HepG2 (cell line): ENCODE data around the gene TSC22D2. TPM values are rescaled to one million over a fixed set of nuclear protein-coding genes. Genes with fewer than 3 reads are reported as not detected.

Source experiments
- ATAC-seq: fragments of 200-7000 bp; cut with Tn5 transposase; 3 replicates; pipeline ENCODE4 v1.9.1; 2020; ENCODE audit warnings: mild to moderate bottlenecking, moderate library complexity
- BruUV-seq: library from RNA; stranded (reverse); fragments of 400-500 nt; replicated peaks from 2 replicates; lab custom pipeline; 2021; lab: Mats Ljungman, UMichigan
- CTCF ChIA-PET: fragments of 300-600 bp; formaldehyde crosslinking; extraction: SDS; loops from one replicate; lab custom pipeline; 2021; ENCODE audit warnings: low total read pairs, inconsistent platforms, low intra/inter-chr PET ratio; lab: Yijun Ruan, JAX
- POLR2A ChIA-PET: fragments of 350-600 bp; sonication (Branson Sonifier 250); formaldehyde crosslinking; loops from one replicate; lab custom pipeline; 2020; ENCODE audit warnings: antibody characterized with exemption, inconsistent platforms; lab: Yijun Ruan, JAX
- DNase-seq: peaks from one replicate; pipeline ENCODE4 v3.0.0-alpha.2; 2015; ENCODE audit warnings: low spot score
- FAIRE-seq: peaks from 3 replicates; lab custom pipeline; 2011; peaks lifted over from hg19 to GRCh38; lab: Jason Lieb, UNC
- H2AFZ ChIP-seq: one replicate; pipeline ENCODE4 v1.6.1; 2011; ENCODE audit warnings: low read length, inconsistent platforms
- H3K27ac ChIP-seq: fragments of 300-600 bp; 3 replicates; pipeline ENCODE4 v1.8.0; 2011; ENCODE audit warnings: mixed run types, mild to moderate bottlenecking, mixed read lengths, low read length, inconsistent platforms; ENCODE audit not compliant: insufficient read depth; ENCODE audit errors: extremely low read length
- H3K27me3 ChIP-seq, 2 experiments: fragments of 200-600 bp in 1 of 2; 2 replicates in 1 of 2; 3 replicates in 1 of 2; pipeline versions ENCODE4 v1.6.0 to v1.8.0; 2011; ENCODE audit warnings: low read length in 2 of 2, mild to moderate bottlenecking in 2 of 2, moderate library complexity in 2 of 2, inconsistent platforms in 1 of 2; ENCODE audit not compliant: insufficient read depth in 2 of 2, control insufficient read depth in 1 of 2
- H3K36me3 ChIP-seq, 2 experiments: fragments of 200-600 bp in 1 of 2; replicated peaks in 1 of 2; 2 replicates in 1 of 2; 3 replicates in 1 of 2; pipeline versions ENCODE4 v1.5.1 to v1.8.0; 2011; ENCODE audit warnings: low read length in 2 of 2, inconsistent platforms in 1 of 2; ENCODE audit not compliant: insufficient read depth in 2 of 2, control insufficient read depth in 1 of 2
- H3K4me1 ChIP-seq: 2 replicates; pipeline ENCODE4 v1.5.1; 2012; ENCODE audit warnings: low read length, inconsistent platforms; ENCODE audit not compliant: insufficient read depth
- H3K4me2 ChIP-seq: 2 replicates; pipeline ENCODE4 v1.6.0; 2011; ENCODE audit warnings: low read depth, low read length, inconsistent platforms
- H3K4me3 ChIP-seq, 3 experiments: fragments of 200-600 bp in 1 of 3; sonication (generic), shearing (Covaris generic) in 1 of 3; replicated peaks in 1 of 3; 2 replicates each; pipeline ENCODE4 v1.5.1; 2011 to 2016; ENCODE audit warnings: low read length in 3 of 3, inconsistent platforms in 2 of 3, low read depth in 2 of 3, mild to moderate bottlenecking in 2 of 3, control low read depth in 1 of 3, mixed read lengths in 1 of 3; ENCODE audit not compliant: insufficient read depth in 1 of 3
- H3K79me2 ChIP-seq: one replicate; pipeline ENCODE4 v1.6.1; 2011; ENCODE audit warnings: low read length, inconsistent platforms; ENCODE audit not compliant: insufficient read depth
- H3K9ac ChIP-seq: 2 replicates; pipeline ENCODE4 v1.6.0; 2011; ENCODE audit warnings: mild to moderate bottlenecking, low read depth, low read length, inconsistent platforms; ENCODE audit not compliant: insufficient read depth
- H3K9me3 ChIP-seq: 2 replicates; pipeline ENCODE4 v1.5.1; 2012; ENCODE audit warnings: mild to moderate bottlenecking, low read length
- H4K20me1 ChIP-seq: 2 replicates; pipeline ENCODE4 v1.6.0; 2011; ENCODE audit warnings: inconsistent platforms, mild to moderate bottlenecking, low read length, moderate library complexity; ENCODE audit not compliant: insufficient read depth
- ETV6 ChIP-seq: sonication (generic); formaldehyde crosslinking; conservative IDR thresholded peaks from 2 replicates; pipeline ENCODE4 v1.4.0; 2020; ENCODE audit warnings: missing genetic modification reagents
- FOSL2 ChIP-seq: sonication (generic); formaldehyde crosslinking; IDR thresholded peaks from 2 replicates; pipeline ENCODE4 v1.4.0; 2020; ENCODE audit warnings: missing genetic modification reagents
- FOXP1 ChIP-seq, 2 experiments: fragments of 450-650 bp in 1 of 2; IDR thresholded peaks; 2 replicates each; pipeline ENCODE4 v1.6.1; 2017 to 2018; ENCODE audit warnings: antibody characterized with exemption in 1 of 2
- GTF3A ChIP-seq: sonication (generic); formaldehyde crosslinking; conservative IDR thresholded peaks from 2 replicates; pipeline ENCODE4 v1.4.0; 2020; ENCODE audit warnings: mild to moderate bottlenecking, missing genetic modification reagents
- IKZF1 ChIP-seq: fragments of 450-650 bp; IDR thresholded peaks from 2 replicates; pipeline ENCODE4 v1.7.1; 2016
- KLF6 ChIP-seq: IDR thresholded peaks from 2 replicates; pipeline ENCODE4 v1.8.0; 2016; ENCODE audit warnings: missing biosample characterization, missing genetic modification reagents
- MAFF ChIP-seq: IDR thresholded peaks from 2 replicates; pipeline ENCODE4 v1.6.1; 2011; ENCODE audit warnings: low read depth, low read length, improper control_type of control experiment
- NFRKB ChIP-seq: fragments of 450-650 bp; IDR thresholded peaks from 2 replicates; pipeline ENCODE4 v1.6.1; 2017
- NFYC ChIP-seq: IDR thresholded peaks from 2 replicates; pipeline ENCODE4 v1.6.1; 2016; ENCODE audit warnings: missing genetic modification reagents, missing compliant biosample characterization
- PHB2 ChIP-seq: fragments of 450-650 bp; IDR thresholded peaks from 2 replicates; pipeline ENCODE4 v1.6.1; 2018; ENCODE audit not compliant: partially characterized antibody
- SOX5 ChIP-seq: IDR thresholded peaks from 2 replicates; pipeline ENCODE4 v1.6.1; 2016; ENCODE audit warnings: borderline replicate concordance
- ZNF121 ChIP-seq: sonication (generic); formaldehyde crosslinking; IDR thresholded peaks from 2 replicates; pipeline ENCODE4 v1.5.0; 2020; ENCODE audit warnings: mild to moderate bottlenecking, missing genetic modification reagents
- ZNF350 ChIP-seq: sonication (generic); formaldehyde crosslinking; IDR thresholded peaks from 2 replicates; pipeline ENCODE4 v1.4.0; 2020; ENCODE audit warnings: mild to moderate bottlenecking, low read depth, missing genetic modification reagents, borderline replicate concordance
- ZNF510 ChIP-seq: sonication (generic); formaldehyde crosslinking; IDR thresholded peaks from 2 replicates; pipeline ENCODE4 v1.4.0; 2020; ENCODE audit warnings: low read depth, mild to moderate bottlenecking, missing genetic modification reagents
- ZNF552 ChIP-seq: sonication (generic); formaldehyde crosslinking; IDR thresholded peaks from 2 replicates; pipeline ENCODE4 v1.9.0; 2022; ENCODE audit warnings: missing genetic modification reagents, mild to moderate bottlenecking, borderline replicate concordance
- ZNF577 ChIP-seq: sonication (generic); formaldehyde crosslinking; IDR thresholded peaks from 2 replicates; pipeline ENCODE4 v1.4.0; 2020; ENCODE audit warnings: mild to moderate bottlenecking, low read depth, missing genetic modification reagents, borderline replicate concordance
- ZNF746 ChIP-seq: sonication (generic); formaldehyde crosslinking; IDR thresholded peaks from 2 replicates; pipeline ENCODE4 v1.8.0; 2022; ENCODE audit warnings: mild to moderate bottlenecking, missing genetic modification reagents
- in situ Hi-C: cut with HindIII; loops from 2 replicates; pipeline ENCODE4 v1.10.0; 2017; ENCODE audit warnings: low pct_unique_long_range_greater_than_20kb; ENCODE audit not compliant: extremely low pct_ligation_motif_present
- intact Hi-C: fragments of 100-400 bp; cut with micrococcal nuclease; formaldehyde crosslinking; loops from one replicate; pipeline ENCODE4 v1.10.0; 2022; ENCODE audit not compliant: unreplicated experiment
- polyA plus RNA-seq, 8 experiments: library from polyadenylated mRNA; depleted of rRNA in 3 of 8; stranded (reverse) in 7 of 8; unstranded in 1 of 8; fragments of >200 nt; fragmentation: Illumina TruSeq in 4 of 8; extraction: Trizol in 4 of 8; gene quantifications; 2 replicates each; pipeline versions ENCODE4 v1.2.1 to v1.2.3, GENCODE V29; 2011 to 2016; ENCODE audit warnings: low read depth in 4 of 8, missing spikeins in 1 of 8, mixed read lengths in 1 of 8; ENCODE audit not compliant: insufficient read depth in 1 of 8
- total RNA-seq, 5 experiments: library from RNA; depleted of rRNA; stranded (reverse); fragments of >200 nt; fragmentation: Illumina TruSeq; extraction: Trizol; gene quantifications; 2 replicates each; pipeline ENCODE4 v1.2.3, GENCODE V29; 2016; ENCODE audit warnings: low read depth in 1 of 5
- TF ChIP-seq, protein P1 (sequence below): sonication (generic); formaldehyde crosslinking; IDR thresholded peaks from 2 replicates; pipeline ENCODE4 v1.4.0; 2020; ENCODE audit warnings: missing genetic modification reagents, borderline replicate concordance
- TF ChIP-seq, protein P2 (sequence below): IDR thresholded peaks from 2 replicates; pipeline ENCODE4 v1.6.1; 2016; ENCODE audit warnings: missing genetic modification reagents, missing compliant biosample characterization
- TF ChIP-seq, protein P3 (sequence below): sonication (generic); formaldehyde crosslinking; IDR thresholded peaks from 2 replicates; pipeline ENCODE4 v1.4.0; 2020; ENCODE audit warnings: mild to moderate bottlenecking, missing genetic modification reagents
- TF ChIP-seq, protein P4 (sequence below): IDR thresholded peaks from 2 replicates; pipeline ENCODE4 v1.6.1; 2016; ENCODE audit warnings: low read depth, borderline replicate concordance

The TSC22D2 gene
- total and polyA plus RNA-seq, 2 of the 13 experiments (the other 11 are each of a cell fraction or from before 2014, with no cell fraction given): 4.6 to 8.2 TPM

DNA sequence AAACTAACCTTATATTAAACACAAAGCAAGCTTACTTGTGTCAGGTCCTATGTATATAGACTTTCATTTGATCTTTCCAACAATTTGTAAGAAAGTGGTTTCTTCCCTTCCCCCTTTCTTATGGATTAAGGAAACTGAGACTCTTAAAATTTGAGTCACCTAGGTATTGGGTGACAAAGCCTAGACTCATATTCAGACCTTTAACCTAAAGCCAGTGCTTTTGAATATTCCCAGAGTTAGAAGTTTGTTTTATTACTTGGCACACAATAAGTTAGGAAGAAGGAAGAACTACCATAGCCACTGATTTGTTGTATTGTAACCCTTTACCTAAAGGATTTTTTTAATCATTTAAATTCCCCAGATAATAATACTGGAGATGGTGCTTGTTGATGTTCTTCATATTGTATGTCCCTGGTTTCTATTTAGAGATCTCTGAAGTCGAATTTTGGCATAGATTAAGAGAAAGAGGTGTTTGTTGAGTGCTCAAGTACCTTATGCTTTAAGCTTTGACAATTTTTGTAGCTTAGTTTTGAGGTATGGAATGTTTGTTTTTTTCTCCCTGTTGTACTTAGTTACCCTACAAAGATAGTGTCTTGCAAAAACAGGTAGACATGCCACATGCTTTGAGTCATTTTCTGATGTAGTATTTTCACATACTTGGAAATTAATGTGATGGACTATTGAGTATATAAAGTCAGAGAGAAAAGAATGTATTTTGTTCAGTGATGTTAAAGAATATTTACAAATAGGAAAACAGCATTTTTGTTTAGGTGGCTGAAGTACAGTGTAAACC lies 11.2 kb downstream of the TSC22D2 start (continued):
- TF ChIP-seq SOX5 (CRISPR knock-in tag): no peak
- TF ChIP-seq MAFF: no peak
- TF ChIP-seq IKZF1: no peak
- TF ChIP-seq ZNF350 (CRISPR knock-in tag): no peak
- no peak for TF ChIP-seq FOSL2
- TF ChIP-seq ZNF552 (CRISPR knock-in tag): no peak

DNA sequence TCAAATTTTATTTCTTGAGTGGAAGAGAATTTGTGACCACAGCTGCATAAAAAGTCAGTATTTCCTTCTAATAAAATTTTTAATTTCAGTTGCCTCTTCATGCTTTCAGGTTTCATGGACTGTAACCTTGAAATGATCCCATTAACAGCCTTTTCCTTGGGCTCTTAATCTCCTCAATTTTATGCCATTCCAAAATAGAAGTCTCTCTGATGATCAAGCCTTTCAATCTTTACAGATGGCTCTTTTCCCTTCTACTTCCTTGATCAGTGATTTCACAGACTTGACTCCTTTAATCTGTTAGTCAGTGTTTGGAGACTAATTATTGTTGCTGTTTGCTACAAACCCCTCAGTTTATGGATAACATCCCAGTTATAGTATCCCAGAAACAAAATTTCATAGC lies 11.9 kb downstream of the TSC22D2 start:
- H2AFZ ChIP-seq: no peak overlapping the region
- in situ Hi-C loops (no loop called here), intact Hi-C loops (loop anchor here (10.0 kb wide), 1 partner anchor 485 kb away; no protein-coding TSS in a partner anchor)
- H3K4me1 ChIP-seq: peaks cover 28% of the 10 kb centered on the region
- POLR2A ChIA-PET: interaction anchor here (1.5 kb wide), 1 partner anchor 11 kb away, joined by 3 read pairs; no protein-coding TSS in a partner anchor
- H3K9me3 ChIP-seq: no peaks in the 10 kb centered on the region
- DNase-seq: no peak
- H3K27me3 ChIP-seq: no peaks in the 10 kb centered on the region
- no peak overlapping the region for H3K4me3 ChIP-seq
- no peak overlapping the region for H3K9ac ChIP-seq
- 0 out of 5 replicates have a peak, but pooled peaks cover 1 to 12% of the 10 kb centered on the region in 2 experiments for H3K36me3 ChIP-seq
- no peak for ATAC-seq
- peaks cover 16% of the 10 kb centered on the region for H4K20me1 ChIP-seq
- CTCF ChIA-PET: no interaction called here
- no peak for FAIRE-seq
- no TSS peak for BruUV-seq
- H3K4me2 ChIP-seq: no peak overlapping the region
- peaks cover 76% of the 10 kb centered on the region for H3K79me2 ChIP-seq
- no peak overlapping the region for H3K27ac ChIP-seq
- TF ChIP-seq, protein P1, sequence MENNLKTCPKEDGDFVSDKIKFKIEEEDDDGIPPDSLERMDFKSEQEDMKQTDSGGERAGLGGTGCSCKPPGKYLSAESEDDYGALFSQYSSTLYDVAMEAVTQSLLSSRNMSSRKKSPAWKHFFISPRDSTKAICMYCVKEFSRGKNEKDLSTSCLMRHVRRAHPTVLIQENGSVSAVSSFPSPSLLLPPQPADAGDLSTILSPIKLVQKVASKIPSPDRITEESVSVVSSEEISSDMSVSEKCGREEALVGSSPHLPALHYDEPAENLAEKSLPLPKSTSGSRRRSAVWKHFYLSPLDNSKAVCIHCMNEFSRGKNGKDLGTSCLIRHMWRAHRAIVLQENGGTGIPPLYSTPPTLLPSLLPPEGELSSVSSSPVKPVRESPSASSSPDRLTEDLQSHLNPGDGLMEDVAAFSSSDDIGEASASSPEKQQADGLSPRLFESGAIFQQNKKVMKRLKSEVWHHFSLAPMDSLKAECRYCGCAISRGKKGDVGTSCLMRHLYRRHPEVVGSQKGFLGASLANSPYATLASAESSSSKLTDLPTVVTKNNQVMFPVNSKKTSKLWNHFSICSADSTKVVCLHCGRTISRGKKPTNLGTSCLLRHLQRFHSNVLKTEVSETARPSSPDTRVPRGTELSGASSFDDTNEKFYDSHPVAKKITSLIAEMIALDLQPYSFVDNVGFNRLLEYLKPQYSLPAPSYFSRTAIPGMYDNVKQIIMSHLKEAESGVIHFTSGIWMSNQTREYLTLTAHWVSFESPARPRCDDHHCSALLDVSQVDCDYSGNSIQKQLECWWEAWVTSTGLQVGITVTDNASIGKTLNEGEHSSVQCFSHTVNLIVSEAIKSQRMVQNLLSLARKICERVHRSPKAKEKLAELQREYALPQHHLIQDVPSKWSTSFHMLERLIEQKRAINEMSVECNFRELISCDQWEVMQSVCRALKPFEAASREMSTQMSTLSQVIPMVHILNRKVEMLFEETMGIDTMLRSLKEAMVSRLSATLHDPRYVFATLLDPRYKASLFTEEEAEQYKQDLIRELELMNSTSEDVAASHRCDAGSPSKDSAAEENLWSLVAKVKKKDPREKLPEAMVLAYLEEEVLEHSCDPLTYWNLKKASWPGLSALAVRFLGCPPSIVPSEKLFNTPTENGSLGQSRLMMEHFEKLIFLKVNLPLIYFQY (CRISPR knock-in tag): no peak
- no peak for TF ChIP-seq NFRKB
- no peak for TF ChIP-seq NFYC (CRISPR knock-in tag)
- TF ChIP-seq, protein P2, sequence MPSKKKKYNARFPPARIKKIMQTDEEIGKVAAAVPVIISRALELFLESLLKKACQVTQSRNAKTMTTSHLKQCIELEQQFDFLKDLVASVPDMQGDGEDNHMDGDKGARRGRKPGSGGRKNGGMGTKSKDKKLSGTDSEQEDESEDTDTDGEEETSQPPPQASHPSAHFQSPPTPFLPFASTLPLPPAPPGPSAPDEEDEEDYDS: no peak
- TF ChIP-seq, protein P3, sequence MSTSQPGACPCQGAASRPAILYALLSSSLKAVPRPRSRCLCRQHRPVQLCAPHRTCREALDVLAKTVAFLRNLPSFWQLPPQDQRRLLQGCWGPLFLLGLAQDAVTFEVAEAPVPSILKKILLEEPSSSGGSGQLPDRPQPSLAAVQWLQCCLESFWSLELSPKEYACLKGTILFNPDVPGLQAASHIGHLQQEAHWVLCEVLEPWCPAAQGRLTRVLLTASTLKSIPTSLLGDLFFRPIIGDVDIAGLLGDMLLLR (CRISPR knock-in tag): no peak
- TF ChIP-seq ZNF577 (CRISPR knock-in tag): no peak
- no peak for TF ChIP-seq ZNF121 (CRISPR knock-in tag)
- TF ChIP-seq GTF3A: no peak
- TF ChIP-seq ZNF510 (CRISPR knock-in tag): no peak
- no peak for TF ChIP-seq FOXP1 (IDR thresholded peaks at IDR 0.05)
- TF ChIP-seq FOXP1 (CRISPR knock-in tag; IDR thresholded peaks at IDR 0.05): no peak
- no peak for TF ChIP-seq KLF6 (CRISPR knock-in tag)
- TF ChIP-seq, protein P4, sequence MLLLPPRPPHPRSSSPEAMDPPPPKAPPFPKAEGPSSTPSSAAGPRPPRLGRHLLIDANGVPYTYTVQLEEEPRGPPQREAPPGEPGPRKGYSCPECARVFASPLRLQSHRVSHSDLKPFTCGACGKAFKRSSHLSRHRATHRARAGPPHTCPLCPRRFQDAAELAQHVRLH: no peak
- no peak for TF ChIP-seq ZNF746 (CRISPR knock-in tag)
- TF ChIP-seq PHB2: no peak
- no peak for TF ChIP-seq ETV6 (CRISPR knock-in tag)
